Amniotic epithelial cell (primary cell): ENCODE results near the gene GPR39.

Experiments
- DNase-seq: peaks from one replicate; pipeline ENCODE4 v3.0.0-alpha.2; 2010; ENCODE audit warnings: low read depth

GPR39 gene

GRCh38 chr2:132414081-132414480 lies 2.5 kb upstream of the GPR39 start:
- no peak for DNase-seq

DNA sequence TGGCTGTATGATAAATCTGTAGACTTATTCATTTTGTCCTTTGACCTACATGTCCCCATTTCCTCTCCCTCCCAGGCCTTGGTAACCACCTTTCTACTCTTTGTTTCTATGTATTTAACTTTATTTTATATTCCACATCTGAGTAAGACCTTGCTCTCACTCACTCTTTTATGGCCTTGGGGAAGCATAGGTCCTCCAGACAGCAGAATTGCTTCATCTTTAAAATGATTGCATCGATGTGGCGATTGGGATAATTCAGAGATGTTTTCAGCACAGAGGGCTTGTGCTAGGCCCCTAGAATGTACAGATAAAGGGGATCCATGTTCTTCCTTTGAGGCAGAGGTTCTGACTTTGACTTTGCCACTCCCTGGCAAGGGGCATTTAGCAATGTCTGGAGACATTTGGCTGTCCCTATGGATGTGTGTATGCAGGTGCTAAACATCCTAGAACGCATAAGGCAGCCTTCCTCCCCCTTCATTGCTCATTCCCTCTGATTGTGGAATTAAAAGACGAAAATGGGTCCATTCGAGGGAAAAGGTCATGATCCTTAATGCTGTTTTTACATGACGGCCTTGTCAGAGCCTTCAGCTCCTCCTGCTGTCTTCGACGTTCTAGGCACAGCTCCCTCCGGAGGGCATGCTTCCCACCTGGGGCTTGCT lies 1.2 kb upstream of the GPR39 start:
- DNase-seq, result peak; percentile 16

GRCh38 chr2:132415915-132416722 lies 486 bp upstream of the GPR39 start:
- DNase-seq, result peak; percentile 87

- no peak for DNase-seq
Measured at GRCh38 chr2:132417430-132418035, 928 bp downstream of the GPR39 start.

- no peak for DNase-seq
Measured at GRCh38 chr2:132419235-132419634, 2.6 kb downstream of the GPR39 start.

- no peak for DNase-seq
Measured at GRCh38 chr2:132419941-132420340, 3.3 kb downstream of the GPR39 start.

- no peak for DNase-seq
Measured at GRCh38 chr2:132420816-132421805, 4.5 kb downstream of the GPR39 start.

GRCh38 chr2:132422736-132423135 lies 6.1 kb downstream of the GPR39 start:
- no peak for DNase-seq

DNA sequence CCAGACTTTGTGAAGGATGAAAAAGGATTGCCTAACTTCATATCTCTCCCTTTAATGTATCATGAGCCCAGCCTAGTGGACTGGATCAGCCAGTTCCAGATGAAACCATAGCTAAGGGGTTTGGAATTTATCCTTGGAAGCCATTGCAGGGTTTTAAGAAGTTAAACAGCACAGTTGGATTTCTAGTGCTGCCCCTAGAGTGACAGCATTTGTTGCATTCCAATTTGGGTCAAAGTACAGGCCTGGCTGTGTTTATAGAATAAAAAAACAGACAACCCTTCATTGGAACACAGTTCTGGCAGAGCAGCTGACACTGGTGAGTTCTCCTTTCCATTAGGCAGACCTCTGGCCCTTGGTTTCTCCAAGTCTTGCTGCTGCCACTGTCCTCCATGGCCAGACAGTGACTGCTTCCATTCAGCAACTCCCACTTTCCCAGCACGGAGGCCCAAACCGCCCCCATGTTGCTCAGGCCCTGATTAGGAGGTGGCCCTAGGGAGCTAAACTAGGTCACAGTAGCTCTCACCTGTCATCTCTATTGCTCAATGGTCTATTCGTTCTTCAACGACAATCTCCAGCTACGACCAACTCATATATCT lies 8.0 kb downstream of the GPR39 start:
- DNase-seq, result peak; percentile 64

DNA sequence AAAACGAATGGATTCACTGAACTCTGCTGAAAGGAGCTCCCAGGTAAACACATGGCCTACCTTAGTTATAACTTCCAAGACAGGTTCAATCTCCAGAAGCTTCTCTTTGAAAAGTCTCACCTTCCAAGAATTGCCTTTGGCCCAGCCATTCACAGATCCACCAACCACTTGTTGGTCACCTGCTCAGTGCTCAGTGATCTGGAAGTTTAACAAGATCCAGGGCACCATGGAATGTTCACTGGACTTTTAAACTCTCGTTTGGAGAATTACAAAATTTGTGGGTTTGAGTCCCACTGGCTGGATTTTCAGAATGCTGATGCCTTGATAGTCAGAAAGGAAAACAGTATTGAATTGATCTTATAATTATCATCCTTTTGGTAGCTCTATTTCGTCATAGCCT lies 9.4 kb downstream of the GPR39 start:
- no peak for DNase-seq

- no peak for DNase-seq
Measured at GRCh38 chr2:132426656-132427055, 10.1 kb downstream of the GPR39 start.

DNA sequence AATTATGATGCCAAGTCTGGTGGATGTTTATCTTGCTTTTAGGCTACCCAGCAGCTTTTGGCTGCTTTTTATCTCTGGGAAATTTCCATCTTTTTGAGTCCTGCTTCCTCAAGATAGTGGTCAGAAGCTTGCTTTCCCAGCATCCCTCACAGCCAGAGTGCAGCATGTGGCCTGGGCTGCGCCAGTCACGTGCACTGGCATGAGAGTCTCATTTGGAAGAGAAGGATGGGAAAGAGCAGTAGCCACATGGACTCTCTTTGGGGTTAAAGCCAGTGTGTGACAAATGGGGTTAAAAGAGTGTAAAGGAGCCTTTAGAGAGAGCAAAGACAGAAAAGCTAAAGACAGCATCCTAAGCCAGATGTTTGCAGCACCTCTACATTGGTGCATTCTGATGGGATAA lies 12.7 kb downstream of the GPR39 start:
- DNase-seq, result no peak

DNA sequence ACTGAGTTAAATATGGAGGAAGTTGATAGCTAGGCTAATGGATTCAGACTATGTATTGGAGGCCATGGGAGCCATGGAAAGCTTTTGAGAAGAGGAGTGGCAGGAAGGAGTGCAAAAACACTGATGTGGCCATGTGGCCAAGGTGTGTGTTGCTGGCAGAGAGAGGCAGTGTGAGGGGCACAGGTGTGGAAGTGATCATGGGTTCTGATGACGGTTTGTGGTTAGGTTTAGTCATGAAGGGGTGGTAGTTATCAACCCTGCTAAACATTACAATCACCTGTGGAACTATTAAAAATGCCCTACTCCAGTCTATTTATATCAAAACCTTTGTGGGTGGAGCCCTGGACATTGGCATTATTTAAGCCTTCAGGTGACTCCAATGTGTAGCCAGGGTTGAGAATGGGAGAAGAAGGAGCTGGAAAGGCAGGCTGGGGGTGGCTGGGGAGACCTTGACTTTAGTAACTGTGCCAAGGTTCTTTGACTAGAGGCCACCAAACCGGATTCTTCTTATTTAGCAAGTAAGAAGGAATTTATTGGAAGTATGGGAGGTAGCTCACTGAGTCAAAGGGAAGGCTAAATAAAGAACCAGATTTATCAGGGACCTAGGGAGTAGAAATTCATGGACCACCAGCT lies 13.5 kb downstream of the GPR39 start:
- DNase-seq, result no peak

DNA sequence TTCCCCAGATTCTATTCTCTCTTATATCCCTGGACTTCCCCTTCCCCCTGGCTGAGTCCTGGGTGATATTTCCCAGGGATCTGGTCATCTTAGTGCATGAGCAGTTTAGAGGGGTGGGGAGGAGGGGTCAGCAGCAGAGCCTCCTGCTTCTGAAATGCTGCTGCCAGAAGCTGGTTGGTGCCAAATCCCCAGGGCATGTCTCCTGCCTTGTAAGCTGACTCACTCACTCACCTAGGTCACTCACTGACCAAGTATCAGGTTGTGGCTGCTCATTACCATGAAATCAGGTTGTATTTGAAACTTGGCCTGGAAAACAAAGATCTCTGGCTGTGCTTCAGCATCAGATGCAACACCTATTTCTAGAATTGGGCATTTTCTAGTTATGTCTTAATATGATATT lies 14.3 kb downstream of the GPR39 start:
- no peak for DNase-seq

DNA sequence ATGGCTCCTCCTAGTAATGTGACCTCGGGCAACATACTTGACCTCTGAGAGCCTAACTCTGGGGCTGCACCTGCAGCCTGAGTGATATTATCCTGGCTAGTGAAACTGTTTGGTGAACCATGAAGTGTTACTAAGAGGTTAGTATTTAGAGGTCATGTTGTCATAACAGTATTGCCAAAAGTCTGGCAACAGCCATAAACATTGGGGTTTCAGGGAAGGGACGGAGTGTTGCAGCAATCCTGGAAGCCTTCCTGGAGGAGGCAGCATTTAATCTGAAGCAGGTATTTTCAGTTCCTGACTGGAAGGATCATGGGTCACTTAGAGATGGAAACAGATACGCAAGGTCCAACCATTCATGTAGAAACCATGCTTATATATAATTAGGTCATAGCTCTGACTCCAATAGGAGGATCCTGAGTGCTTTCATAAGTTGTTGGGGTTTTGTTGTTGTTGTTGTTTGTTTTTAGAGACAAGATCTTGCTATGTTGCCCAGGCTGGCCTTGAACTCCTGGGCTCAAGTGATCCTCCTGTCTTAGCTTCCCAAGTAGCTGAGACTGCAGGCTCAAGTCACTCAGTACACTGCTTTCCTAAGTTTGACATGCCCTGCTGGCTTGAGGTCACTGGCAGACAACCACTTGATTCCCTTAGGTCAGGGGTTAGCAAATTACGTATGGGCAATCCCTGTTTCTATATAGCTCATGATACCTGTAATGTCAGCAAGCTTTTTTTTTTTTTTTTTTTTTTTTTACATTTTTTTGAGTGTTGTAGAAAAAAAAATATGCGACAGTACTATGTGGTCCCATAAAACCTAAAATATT lies 21.5 kb downstream of the GPR39 start:
- no peak for DNase-seq

DNA sequence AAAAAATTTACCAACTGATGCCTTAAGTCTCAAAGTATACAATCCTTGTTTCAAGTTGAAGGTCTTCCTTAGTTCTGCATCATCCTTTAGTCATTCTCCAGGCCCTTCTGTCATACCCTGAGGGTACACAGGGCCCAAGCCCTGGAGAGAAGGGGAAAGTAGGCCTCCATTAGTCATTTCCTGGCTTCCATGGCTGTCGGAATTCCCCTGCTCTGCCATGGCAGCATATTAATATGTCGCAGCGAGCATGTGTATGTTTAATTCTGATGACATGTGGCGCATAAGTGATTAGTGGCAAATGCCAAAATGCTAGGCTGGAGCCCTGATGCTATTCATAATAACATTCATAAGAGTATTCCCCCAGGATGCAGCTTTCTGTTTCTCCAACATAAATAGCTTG lies 22.1 kb downstream of the GPR39 start:
- peak; percentile 60 for DNase-seq

- DNase-seq, result no peak
Measured at GRCh38 chr2:132439703-132440398, 23.2 kb downstream of the GPR39 start.

- DNase-seq, result no peak
Measured at GRCh38 chr2:132441051-132441450, 24.4 kb downstream of the GPR39 start.

DNA sequence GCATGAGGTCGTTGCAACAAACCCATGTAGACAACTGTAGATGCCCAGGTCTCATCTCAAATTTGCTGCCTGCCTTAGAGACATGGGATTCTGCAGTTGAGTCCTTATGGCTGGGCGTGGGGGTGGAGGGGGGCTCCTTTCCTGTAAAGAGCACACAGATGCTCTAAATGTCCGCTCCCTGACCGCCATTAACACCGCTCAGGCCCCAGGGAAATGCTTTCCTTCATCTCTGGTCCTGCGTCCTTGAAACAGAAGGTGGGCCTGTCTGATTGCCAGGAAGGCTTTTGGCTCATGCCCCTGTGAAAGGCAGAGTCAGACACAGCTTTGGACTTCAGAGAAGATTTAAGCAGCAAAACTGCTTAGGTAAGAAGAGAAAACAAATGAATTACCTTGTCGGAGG lies 25.7 kb downstream of the GPR39 start:
- DNase-seq, result no peak

- DNase-seq, result no peak
Measured at GRCh38 chr2:132443106-132443505, 26.5 kb downstream of the GPR39 start.
